GM23248 (cell line): Measurements from ENCODE around the gene C3orf38.

Experiments used
- EZH2 ChIP-seq: fragments of 200-600 bp; sonication (generic); IDR thresholded peaks from 2 replicates; pipeline ENCODE4 v1.6.1; 2018; ENCODE audit warnings: antibody characterized with exemption, mild to moderate bottlenecking; ENCODE audit not compliant: insufficient read depth, poor library complexity, severe bottlenecking
- EZH2phosphoT487 ChIP-seq: fragments of 200-600 bp; sonication (generic); IDR thresholded peaks from 2 replicates; pipeline ENCODE4 v1.6.1; 2018; ENCODE audit warnings: antibody characterized with exemption, moderate library complexity, mild to moderate bottlenecking, low read depth; ENCODE audit not compliant: insufficient read depth

GRCh38 chr3:88142094-88142624 is 7.6 kb upstream of the C3orf38 start:
- no peak for TF ChIP-seq EZH2
- no peak for TF ChIP-seq EZH2phosphoT487
